AG09309 (cell line): ENCODE results near the gene ADAMTSL4.
"Not testable (repeated sequence)": the region's sequence is repeated elsewhere in the genome, so short reads cannot be mapped to it uniquely, and the experiment has no call there.

Experiments used
- DNase-seq: peaks from one replicate; pipeline ENCODE4 v3.0.0-alpha.2; 2010; ENCODE audit warnings: low read depth
- H3K4me3 ChIP-seq: 2 replicates; pipeline ENCODE4 v1.5.1; 2011; ENCODE audit warnings: mild to moderate bottlenecking, low read depth, low read length, moderate library complexity; ENCODE audit not compliant: control insufficient read depth
- TF ChIP-seq, protein P1 (sequence below): IDR thresholded peaks from 2 replicates; pipeline ENCODE4 v1.5.1; 2011; ENCODE audit warnings: mild to moderate bottlenecking, low read depth, low read length, inconsistent platforms; ENCODE audit not compliant: insufficient read depth, control insufficient read depth; ENCODE audit errors: missing control alignments

The ADAMTSL4 gene

DNA sequence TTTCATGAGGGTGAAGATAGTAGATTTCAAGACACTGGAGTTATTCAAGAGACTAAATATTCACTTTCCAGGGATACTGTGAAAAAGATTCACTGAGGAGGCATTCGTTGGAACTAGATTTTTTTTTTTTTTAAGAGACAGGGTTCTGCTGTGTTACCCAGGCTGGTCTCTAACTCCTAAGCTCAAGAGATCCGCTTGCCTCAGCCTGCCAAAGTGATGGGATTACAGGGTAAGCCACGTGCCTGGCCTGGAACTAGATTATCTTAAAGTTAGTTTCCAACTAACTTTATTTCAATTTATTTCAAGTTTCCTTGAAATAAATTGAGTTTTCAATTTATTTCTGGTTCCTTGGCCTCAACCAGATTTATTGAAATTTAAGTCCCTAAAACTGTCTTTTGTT lies 54.5 kb downstream of the ADAMTSL4 start:
- H3K4me3 ChIP-seq = no peak overlapping the region
- TF ChIP-seq, protein P1, sequence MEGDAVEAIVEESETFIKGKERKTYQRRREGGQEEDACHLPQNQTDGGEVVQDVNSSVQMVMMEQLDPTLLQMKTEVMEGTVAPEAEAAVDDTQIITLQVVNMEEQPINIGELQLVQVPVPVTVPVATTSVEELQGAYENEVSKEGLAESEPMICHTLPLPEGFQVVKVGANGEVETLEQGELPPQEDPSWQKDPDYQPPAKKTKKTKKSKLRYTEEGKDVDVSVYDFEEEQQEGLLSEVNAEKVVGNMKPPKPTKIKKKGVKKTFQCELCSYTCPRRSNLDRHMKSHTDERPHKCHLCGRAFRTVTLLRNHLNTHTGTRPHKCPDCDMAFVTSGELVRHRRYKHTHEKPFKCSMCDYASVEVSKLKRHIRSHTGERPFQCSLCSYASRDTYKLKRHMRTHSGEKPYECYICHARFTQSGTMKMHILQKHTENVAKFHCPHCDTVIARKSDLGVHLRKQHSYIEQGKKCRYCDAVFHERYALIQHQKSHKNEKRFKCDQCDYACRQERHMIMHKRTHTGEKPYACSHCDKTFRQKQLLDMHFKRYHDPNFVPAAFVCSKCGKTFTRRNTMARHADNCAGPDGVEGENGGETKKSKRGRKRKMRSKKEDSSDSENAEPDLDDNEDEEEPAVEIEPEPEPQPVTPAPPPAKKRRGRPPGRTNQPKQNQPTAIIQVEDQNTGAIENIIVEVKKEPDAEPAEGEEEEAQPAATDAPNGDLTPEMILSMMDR = no peak
- no peak for DNase-seq

DNA sequence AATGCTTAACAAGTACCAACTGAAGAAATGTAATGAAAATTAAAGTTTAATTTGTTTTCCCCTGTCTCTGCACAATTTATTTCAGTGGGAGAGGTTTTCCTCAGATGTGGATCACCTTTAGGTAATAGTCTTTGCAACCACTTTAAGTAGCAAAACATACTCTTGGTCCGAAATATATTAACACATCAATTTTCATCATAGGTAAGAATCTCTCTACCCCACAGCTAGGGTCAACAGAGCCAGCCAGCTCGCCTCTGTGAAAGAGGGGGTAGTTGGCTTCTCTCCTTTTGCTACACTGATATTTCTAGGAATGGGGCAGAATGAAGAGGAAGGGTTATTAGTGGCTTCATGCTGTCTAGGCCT lies 55.0 kb downstream of the ADAMTSL4 start:
- DNase-seq = no peak
- TF ChIP-seq, protein P1 = no peak
- H3K4me3 ChIP-seq = no peak overlapping the region

DNA sequence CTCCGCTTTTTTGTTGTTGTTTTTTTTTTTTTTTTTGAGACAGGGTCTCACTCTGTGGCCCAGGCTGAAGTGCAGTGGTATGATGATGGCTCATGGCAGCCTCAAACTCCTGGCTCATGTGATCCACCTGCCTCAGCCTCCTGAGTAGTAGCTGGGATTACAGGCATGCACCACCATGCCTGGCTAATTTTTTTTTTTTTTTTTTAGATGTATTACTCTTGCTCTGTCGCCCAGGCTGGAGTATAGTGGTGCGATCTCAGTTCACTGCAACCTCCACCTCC lies 56.2 kb downstream of the ADAMTSL4 start:
- not testable (repeated sequence) for DNase-seq, H3K4me3 ChIP-seq

DNA sequence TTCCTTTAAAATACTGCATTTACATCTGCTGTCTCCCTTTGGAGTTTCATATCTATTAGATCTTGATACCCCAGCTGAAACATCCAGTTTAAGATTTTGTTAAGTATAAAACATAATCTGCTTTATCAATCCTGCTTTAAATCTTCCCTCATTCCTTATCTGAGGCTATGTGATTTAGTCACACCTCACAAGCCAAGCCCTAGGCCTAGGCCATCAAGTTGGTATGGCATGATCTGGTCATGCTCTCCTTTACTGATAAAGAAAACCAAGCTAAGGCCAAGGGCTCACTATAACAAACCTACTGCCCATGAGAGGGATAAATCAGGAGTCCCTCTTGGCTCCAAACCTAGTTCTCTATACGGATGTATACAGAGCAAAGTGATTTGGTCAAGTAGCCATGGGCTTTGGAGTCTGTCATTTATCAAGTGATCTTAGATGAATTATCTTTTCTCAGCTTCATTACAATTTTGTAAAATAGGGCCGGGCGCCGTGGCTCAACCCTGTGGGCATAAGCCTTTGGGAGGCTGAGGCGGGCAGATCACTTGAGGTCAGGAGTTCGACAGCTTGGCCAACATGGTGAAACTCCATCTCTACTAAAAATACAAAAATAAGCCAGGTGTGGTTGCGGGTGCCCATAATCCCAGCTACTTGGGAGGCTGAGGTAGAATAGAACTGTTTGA lies 57.4 kb downstream of the ADAMTSL4 start:
- TF ChIP-seq, protein P1 = no peak
- no peak for DNase-seq
- no peak overlapping the region for H3K4me3 ChIP-seq

DNA sequence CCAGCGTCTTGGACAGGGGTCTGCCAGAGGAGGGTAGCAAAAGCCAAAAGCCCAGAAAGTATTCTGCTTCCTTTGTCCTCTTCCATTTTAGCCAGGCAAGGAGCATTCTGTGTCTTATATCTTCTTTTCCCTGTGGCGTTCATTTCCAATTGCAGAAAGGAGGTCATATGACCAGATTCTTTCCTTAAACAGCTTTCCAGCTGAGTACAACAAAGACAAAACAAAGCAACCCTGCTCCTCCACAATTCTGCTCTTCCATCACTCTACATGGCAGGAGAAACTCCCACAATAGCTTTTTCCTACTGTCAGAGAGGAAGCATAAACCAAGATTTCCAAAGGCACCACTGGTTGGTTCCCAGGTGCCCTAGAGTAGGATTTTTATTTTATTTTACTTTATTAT lies 60.5 kb downstream of the ADAMTSL4 start:
- no peak for DNase-seq
- H3K4me3 ChIP-seq = no peak overlapping the region
- TF ChIP-seq, protein P1 = no peak
